Activated naive CD4-positive, alpha-beta T cell treated with anti-CD3 and anti-CD28 coated beads, Interleukin-2, amount 10 ng/mL, durations not matched to agents 5 hours and 36 hours (primary cell): ENCODE measurements around the gene MMRN2. TPM values are rescaled to one million over a fixed set of nuclear protein-coding genes. Genes with fewer than 3 reads are reported as not detected.

ENCODE experiments used
- total RNA-seq, 2 experiments: library from RNA; stranded (reverse); gene quantifications; one replicate each; pipeline ENCODE4 v1.2.3, GENCODE V29; 2021

The MMRN2 gene
- not detected for total RNA-seq

GRCh38 chr10:86957471-86958115 is at the start of gene MMRN2:
Gene MMRN2, minus strand, starts transcription at chr10:86957615. Its CDS starts 74 bp downstream, at chr10:86957541.

GRCh38 chr10:86968271-86968993 is 11.0 kb upstream of the MMRN2 start, which contains the start of gene ADIRF:
Gene ADIRF, plus strand, starts transcription at chr10:86968482. Its CDS starts 63 bp downstream, at chr10:86968545.

GRCh38 chr10:86958116-86958900 is 893 bp upstream of the MMRN2 start, which contains the start of gene SNCG:
Gene SNCG, plus strand, starts transcription at chr10:86958599. Its CDS starts 99 bp downstream, at chr10:86958698.

Other genes starting within 250 kb of the MMRN2 start
- gene BMPR1A, start 201.0 kb downstream of the MMRN2 start, total RNA-seq = 10 to 100 TPM in 1 of 2 experiments, 1 to 10 TPM in 1; 7.8 to 10.3 TPM
- 1 to 10 TPM in 1 of 2 experiments, under 1 TPM in 1; 0.68 to 1.3 TPM for gene SNCG, start 984 bp upstream of the MMRN2 start, total RNA-seq
- gene ADIRF, start 10.9 kb upstream of the MMRN2 start, total RNA-seq = not detected
- not detected for gene FAM25A, start 62.7 kb upstream of the MMRN2 start, total RNA-seq
- 10 to 100 TPM; 96.8 to 97.0 TPM for gene GLUD1, start 137.2 kb upstream of the MMRN2 start, total RNA-seq
- 10 to 100 TPM; 30.7 to 31.8 TPM for gene SHLD2, start 137.6 kb upstream of the MMRN2 start, total RNA-seq